ENCODE data around the gene PANK3. TPM values are rescaled to one million over a fixed set of nuclear protein-coding genes. Genes with fewer than 3 reads are reported as not detected.

The PANK3 gene
- total RNA-seq, 1 donor from 2014 or later, result 43.2 TPM

GRCh38 chr5:168608821-168609220, 29.7 kb upstream of the PANK3 start:
- no peaks in the 10 kb centered on the region for H3K4me1 ChIP-seq
- H3K36me3 ChIP-seq, result no peaks in the 10 kb centered on the region
- no peaks in the 10 kb centered on the region for H3K9me3 ChIP-seq
- H3K27me3 ChIP-seq (ENCODE audit: low read depth), result no peaks in the 10 kb centered on the region
- no peak for TF ChIP-seq CTCF (IDR thresholded peaks at IDR 0.05)
- H3K4me3 ChIP-seq, result no peak overlapping the region
- intact Hi-C loops (cut with DNase I), result no loop called here
- no peak for DNase-seq
- no peak for ATAC-seq
- no peak overlapping the region for H3K27ac ChIP-seq

GRCh38 chr5:168608386-168608785, 29.2 kb upstream of the PANK3 start:
- H3K4me1 ChIP-seq, result no peaks in the 10 kb centered on the region
- TF ChIP-seq CTCF (IDR thresholded peaks at IDR 0.05), result no peak
- no peaks in the 10 kb centered on the region for H3K36me3 ChIP-seq
- H3K4me3 ChIP-seq, result no peak overlapping the region
- no peaks in the 10 kb centered on the region for H3K9me3 ChIP-seq
- no peak overlapping the region for H3K27ac ChIP-seq
- ATAC-seq (no peak), DNase-seq (no peak)
- intact Hi-C loops (cut with DNase I), result no loop called here
- H3K27me3 ChIP-seq (ENCODE audit: low read depth), result no peaks in the 10 kb centered on the region

GRCh38 chr5:168607946-168608345, 28.8 kb upstream of the PANK3 start:
- no peaks in the 10 kb centered on the region for H3K9me3 ChIP-seq
- no peak for ATAC-seq
- no peaks in the 10 kb centered on the region for H3K4me1 ChIP-seq
- H3K4me3 ChIP-seq, result no peak overlapping the region
- DNase-seq, result no peak
- H3K36me3 ChIP-seq, result no peaks in the 10 kb centered on the region
- no peak for TF ChIP-seq CTCF (IDR thresholded peaks at IDR 0.05)
- H3K27me3 ChIP-seq (ENCODE audit: low read depth), result no peaks in the 10 kb centered on the region
- intact Hi-C loops (cut with DNase I), result no loop called here
- H3K27ac ChIP-seq, result no peak overlapping the region

- intact Hi-C loops (cut with DNase I), result no loop called here
- ATAC-seq, result no peak
- Histone ChIP-seq H3K4me1 (no peaks in the 10 kb centered on the region), H3K36me3 (no peaks in the 10 kb centered on the region), H3K9me3 (no peaks in the 10 kb centered on the region), H3K27me3 (ENCODE audit: low read depth) (no peaks in the 10 kb centered on the region), H3K4me3 (no peak overlapping the region), H3K27ac (no peak overlapping the region)
- TF ChIP-seq CTCF (IDR thresholded peaks at IDR 0.05), result no peak
- DNase-seq, result no peak
These were observed 27.4 kb upstream of the PANK3 start for GRCh38 chr5:168606562-168606961.

GRCh38 chr5:168604436-168604835, 25.3 kb upstream of the PANK3 start:
- H3K4me1 ChIP-seq, result no peaks in the 10 kb centered on the region
- intact Hi-C loops (cut with DNase I), result no loop called here
- H3K27me3 ChIP-seq (ENCODE audit: low read depth), result no peaks in the 10 kb centered on the region
- DNase-seq, result no peak
- TF ChIP-seq CTCF (IDR thresholded peaks at IDR 0.05), result no peak
- no peaks in the 10 kb centered on the region for H3K9me3 ChIP-seq
- H3K4me3 ChIP-seq, result no peak overlapping the region
- no peaks in the 10 kb centered on the region for H3K36me3 ChIP-seq
- no peak overlapping the region for H3K27ac ChIP-seq
- no peak for ATAC-seq

- intact Hi-C loops (cut with DNase I), result no loop called here
- Histone ChIP-seq H3K9me3 (no peaks in the 10 kb centered on the region), H3K27me3 (ENCODE audit: low read depth) (no peaks in the 10 kb centered on the region), H3K4me1 (no peaks in the 10 kb centered on the region), H3K27ac (no peak overlapping the region), H3K36me3 (no peaks in the 10 kb centered on the region), H3K4me3 (no peak overlapping the region)
- ATAC-seq (no peak), DNase-seq (no peak)
- no peak for TF ChIP-seq CTCF (IDR thresholded peaks at IDR 0.05)
These were observed 24.6 kb upstream of the PANK3 start for GRCh38 chr5:168603746-168604145.

All from lower lobe of right lung (tissue), 2 donors.